ENCODE measurements around the gene HOXA3.

- TF ChIP-seq CTCF (optimal IDR thresholded peaks at IDR 0.05 in 1 of 3, IDR thresholded peaks at IDR 0.05 in 1 of 3, conservative IDR thresholded peaks at IDR 0.05 in 1 of 3; ENCODE audit: extremely low read depth in 1 of 3, insufficient read depth in 2 of 3, low read length in 3 of 3) (no peak), EZH2 (IDR thresholded peaks at IDR 0.05; ENCODE audit: low read length) (no peak)
Measured at GRCh38 chr7:27065709-27066108, 86.7 kb downstream of the HOXA3 start.

Data from keratinocyte (primary cell).